Keratinocyte (primary cell): ENCODE data around the gene AOPEP. TPM values are rescaled to one million over a fixed set of nuclear protein-coding genes. Genes with fewer than 3 reads are reported as not detected.

Experiments used
- DNase-seq: peaks from one replicate; pipeline ENCODE4 v3.0.0-alpha.2; 2011; ENCODE audit warnings: low read depth, missing footprints, low spot score
- FAIRE-seq: peaks from 2 replicates; lab custom pipeline; 2011; peaks lifted over from hg19 to GRCh38; lab: Jason Lieb, UNC
- H2AFZ ChIP-seq: 2 replicates; pipeline ENCODE4 v1.6.0; 2012; ENCODE audit warnings: low read length, control low read depth, inconsistent platforms; ENCODE audit not compliant: control insufficient read depth
- H3K27ac ChIP-seq: 2 replicates; pipeline ENCODE4 v1.5.1; 2011; ENCODE audit warnings: low read length; ENCODE audit not compliant: control insufficient read depth, insufficient read depth
- H3K27me3 ChIP-seq: 3 replicates; pipeline ENCODE4 v1.6.0; 2011; ENCODE audit warnings: low read length; ENCODE audit not compliant: control insufficient read depth, insufficient read depth; ENCODE audit errors: extremely low read depth
- H3K36me3 ChIP-seq, 2 experiments: 2 replicates in 1 of 2; 3 replicates in 1 of 2; pipeline ENCODE4 v1.5.1; 2011; ENCODE audit warnings: low read length in 2 of 2, mild to moderate bottlenecking in 1 of 2; ENCODE audit not compliant: control insufficient read depth in 2 of 2, insufficient read depth in 2 of 2; ENCODE audit errors: extremely low read depth in 1 of 2
- H3K4me1 ChIP-seq: 3 replicates; pipeline ENCODE4 v1.5.1; 2011; ENCODE audit warnings: low read length; ENCODE audit not compliant: control insufficient read depth, insufficient read depth; ENCODE audit errors: extremely low read depth
- H3K4me2 ChIP-seq: 3 replicates; pipeline ENCODE4 v1.6.0; 2011; ENCODE audit warnings: low read depth, low read length; ENCODE audit not compliant: control insufficient read depth, insufficient read depth; ENCODE audit errors: extremely low read depth
- H3K4me3 ChIP-seq, 3 experiments: fragments of 200-600 bp in 1 of 3; sonication (generic) in 1 of 3; 2 replicates in 2 of 3; 3 replicates in 1 of 3; pipeline ENCODE4 v1.5.1; 2011 to 2016; ENCODE audit warnings: low read length in 3 of 3, mild to moderate bottlenecking in 3 of 3, control low read depth in 2 of 3, inconsistent platforms in 1 of 3, low read depth in 1 of 3, mixed read lengths in 1 of 3, mixed run types in 1 of 3, moderate library complexity in 1 of 3; ENCODE audit not compliant: control insufficient read depth in 2 of 3, insufficient read depth in 2 of 3; ENCODE audit errors: extremely low read depth in 1 of 3
- H3K79me2 ChIP-seq: 2 replicates; pipeline ENCODE4 v1.6.0; 2012; ENCODE audit warnings: low read length; ENCODE audit not compliant: control insufficient read depth, insufficient read depth
- H3K9ac ChIP-seq: 3 replicates; pipeline ENCODE4 v1.6.0; 2011; ENCODE audit warnings: low read length; ENCODE audit not compliant: control insufficient read depth, insufficient read depth; ENCODE audit errors: extremely low read depth
- H3K9me1 ChIP-seq: 3 replicates; pipeline ENCODE4 v1.6.0; 2011; ENCODE audit warnings: low read length; ENCODE audit not compliant: control insufficient read depth, insufficient read depth; ENCODE audit errors: extremely low read depth
- H3K9me3 ChIP-seq: 2 replicates; pipeline ENCODE4 v1.5.1; 2012; ENCODE audit warnings: low read depth, low read length; ENCODE audit not compliant: control insufficient read depth
- H4K20me1 ChIP-seq: 3 replicates; pipeline ENCODE4 v1.6.0; 2011; ENCODE audit warnings: low read length; ENCODE audit not compliant: control insufficient read depth, insufficient read depth; ENCODE audit errors: extremely low read depth
- EZH2 ChIP-seq: IDR thresholded peaks from one replicate; pipeline ENCODE4 v1.6.1; 2012; ENCODE audit warnings: inconsistent platforms, mild to moderate bottlenecking, low read length, moderate library complexity
- dilution Hi-C: fragments of 300-500 bp; cut with MboI; formaldehyde crosslinking; loops from one replicate; pipeline ENCODE4 v1.7.0; 2020; ENCODE audit warnings: low sequenced_read_pairs; ENCODE audit not compliant: extremely low pct_ligation_motif_present
- polyA plus RNA-seq, 5 experiments: library from polyadenylated mRNA; depleted of rRNA in 3 of 5; stranded (reverse) in 3 of 5; stranded (forward) in 1 of 5; unstranded in 1 of 5; fragments of >200 nt; gene quantifications; 1 replicate in 1 of 5; 2 replicates in 3 of 5; 3 replicates in 1 of 5; pipeline versions ENCODE4 v1.2.1 to v1.2.3, GENCODE V29; 2011 to 2012; ENCODE audit warnings: missing spikeins in 2 of 5, low read depth in 1 of 5, low replicate concordance in 1 of 5
- TF ChIP-seq, protein P1 (sequence below), 3 experiments: IDR thresholded peaks in 1 of 3; conservative IDR thresholded peaks in 1 of 3; optimal IDR thresholded peaks in 1 of 3; 2 replicates in 2 of 3; 3 replicates in 1 of 3; pipeline versions ENCODE3 to v1.5.1; 2011; ENCODE audit warnings: low read length in 3 of 3, mild to moderate bottlenecking in 3 of 3, moderate library complexity in 2 of 3, control low read depth in 1 of 3, inconsistent platforms in 1 of 3; ENCODE audit not compliant: insufficient read depth in 2 of 3; ENCODE audit errors: extremely low read depth in 1 of 3

Gene AOPEP
- polyA plus RNA-seq, 1 donor (not counting 4 experiments of a cell fraction or from before 2014, with no cell fraction given): 27.0 TPM

DNA sequence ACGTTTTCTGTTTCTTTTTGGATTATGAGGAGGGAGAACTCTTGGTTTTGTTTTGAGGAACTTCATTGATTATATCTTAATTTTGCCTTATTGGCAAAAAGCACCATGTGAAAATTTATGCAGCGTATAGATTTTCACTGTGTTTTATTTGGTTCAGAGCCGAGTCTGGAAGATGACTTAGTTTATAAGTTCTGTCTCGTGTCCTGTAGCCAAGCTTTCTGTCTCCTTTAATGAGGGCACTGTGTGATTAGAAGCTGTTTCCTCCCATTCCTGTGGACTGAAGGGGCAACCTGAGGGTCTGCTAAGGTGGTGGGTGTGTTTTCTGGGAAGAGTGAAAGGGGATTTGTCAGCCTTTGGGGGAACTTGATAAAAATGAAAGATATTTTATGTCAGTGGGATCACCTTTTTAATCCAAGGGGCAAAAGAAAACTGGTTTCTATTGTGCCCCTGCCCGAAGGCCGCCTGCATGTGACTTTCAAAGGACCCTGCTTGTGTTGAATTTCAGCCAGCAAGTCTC lies 328.9 kb downstream of the AOPEP start:
- TF ChIP-seq, protein P1, sequence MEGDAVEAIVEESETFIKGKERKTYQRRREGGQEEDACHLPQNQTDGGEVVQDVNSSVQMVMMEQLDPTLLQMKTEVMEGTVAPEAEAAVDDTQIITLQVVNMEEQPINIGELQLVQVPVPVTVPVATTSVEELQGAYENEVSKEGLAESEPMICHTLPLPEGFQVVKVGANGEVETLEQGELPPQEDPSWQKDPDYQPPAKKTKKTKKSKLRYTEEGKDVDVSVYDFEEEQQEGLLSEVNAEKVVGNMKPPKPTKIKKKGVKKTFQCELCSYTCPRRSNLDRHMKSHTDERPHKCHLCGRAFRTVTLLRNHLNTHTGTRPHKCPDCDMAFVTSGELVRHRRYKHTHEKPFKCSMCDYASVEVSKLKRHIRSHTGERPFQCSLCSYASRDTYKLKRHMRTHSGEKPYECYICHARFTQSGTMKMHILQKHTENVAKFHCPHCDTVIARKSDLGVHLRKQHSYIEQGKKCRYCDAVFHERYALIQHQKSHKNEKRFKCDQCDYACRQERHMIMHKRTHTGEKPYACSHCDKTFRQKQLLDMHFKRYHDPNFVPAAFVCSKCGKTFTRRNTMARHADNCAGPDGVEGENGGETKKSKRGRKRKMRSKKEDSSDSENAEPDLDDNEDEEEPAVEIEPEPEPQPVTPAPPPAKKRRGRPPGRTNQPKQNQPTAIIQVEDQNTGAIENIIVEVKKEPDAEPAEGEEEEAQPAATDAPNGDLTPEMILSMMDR (optimal IDR thresholded peaks at IDR 0.05 in 1 of 3, IDR thresholded peaks at IDR 0.05 in 1 of 3, conservative IDR thresholded peaks at IDR 0.05 in 1 of 3; ENCODE audit: extremely low read depth in 1 of 3, insufficient read depth in 2 of 3, low read length in 3 of 3): no peak
- H3K9me1 ChIP-seq: no peaks in the 10 kb centered on the region
- peak overlapping the region; percentile 88 for H3K4me2 ChIP-seq
- peak overlapping the region; percentile 68 for H3K9ac ChIP-seq
- H3K79me2 ChIP-seq: peaks cover 90% of the 10 kb centered on the region
- dilution Hi-C loops: no loop called here
- peak overlapping the region in 2 of 3 experiments; percentile 42 to 50 for H3K4me3 ChIP-seq
- no peaks in the 10 kb centered on the region for H4K20me1 ChIP-seq
- peaks cover under 1 to 6% of the 10 kb centered on the region in 2 experiments for H3K36me3 ChIP-seq
- no peaks in the 10 kb centered on the region for H3K27me3 ChIP-seq
- no peak overlapping the region for H2AFZ ChIP-seq
- H3K27ac ChIP-seq: peak overlapping the region; percentile 67
- DNase-seq: no peak
- peaks cover 42% of the 10 kb centered on the region for H3K4me1 ChIP-seq
- no peak for FAIRE-seq
- H3K9me3 ChIP-seq: no peaks in the 10 kb centered on the region

DNA sequence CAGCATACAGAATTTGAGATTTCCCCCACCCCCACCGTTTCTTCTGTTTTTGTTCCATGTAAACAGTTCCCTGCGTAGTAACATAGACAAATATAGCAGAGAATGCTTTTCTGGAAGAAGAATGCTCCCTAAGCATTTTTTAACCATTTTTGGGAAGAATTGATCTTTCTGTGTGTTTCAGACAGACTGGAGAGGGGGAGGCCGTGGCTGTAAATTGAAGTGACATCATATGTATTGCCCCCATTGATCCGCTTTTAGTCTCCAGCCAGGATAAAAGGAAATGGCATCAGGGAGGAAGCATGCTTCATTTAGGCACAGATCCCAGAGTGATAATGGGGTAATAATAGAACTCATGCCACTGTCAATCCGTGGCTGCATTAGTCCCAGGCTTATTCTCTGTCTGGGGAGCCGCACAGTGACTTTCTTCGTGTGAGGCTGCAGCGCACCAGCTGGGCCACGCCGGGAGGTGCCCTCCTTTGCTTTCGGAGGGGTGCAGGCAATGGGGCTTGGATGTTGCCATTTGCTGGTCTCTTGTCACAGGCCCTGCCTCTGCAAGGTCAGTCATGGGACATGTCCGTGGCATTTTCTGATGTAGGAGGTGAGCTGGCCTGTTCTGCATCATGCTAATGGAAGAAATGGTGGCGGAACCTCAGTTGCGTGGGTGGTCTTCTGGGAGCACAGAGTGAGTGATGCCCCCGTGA lies 329.5 kb downstream of the AOPEP start:
- H3K9ac ChIP-seq: peak overlapping the region; percentile 68
- H3K36me3 ChIP-seq: peaks cover 7 to 9% of the 10 kb centered on the region in 2 experiments
- peak overlapping the region; percentile 88 for H3K4me2 ChIP-seq
- no peaks in the 10 kb centered on the region for H3K9me1 ChIP-seq
- peaks cover 36% of the 10 kb centered on the region for H3K4me1 ChIP-seq
- peak overlapping the region; percentile 67 for H3K27ac ChIP-seq
- FAIRE-seq: peak; percentile 61
- no peak for TF ChIP-seq EZH2
- TF ChIP-seq, protein P1 (optimal IDR thresholded peaks at IDR 0.05 in 1 of 3, IDR thresholded peaks at IDR 0.05 in 1 of 3, conservative IDR thresholded peaks at IDR 0.05 in 1 of 3; ENCODE audit: extremely low read depth in 1 of 3, insufficient read depth in 2 of 3, low read length in 3 of 3): no peak
- dilution Hi-C loops: no loop called here
- H3K4me3 ChIP-seq: peak overlapping the region in 1 of 3 experiments; percentile 1
- no peaks in the 10 kb centered on the region for H3K27me3 ChIP-seq
- no peaks in the 10 kb centered on the region for H4K20me1 ChIP-seq
- H3K9me3 ChIP-seq: no peaks in the 10 kb centered on the region
- H2AFZ ChIP-seq: no peak overlapping the region
- no peak for DNase-seq
- peaks cover 91% of the 10 kb centered on the region for H3K79me2 ChIP-seq
